Choroid plexus epithelial cell (primary cell): ENCODE measurements around the gene CFAP92.

Source experiments
- DNase-seq: peaks from one replicate; pipeline ENCODE4 v3.0.0-alpha.2; 2010; ENCODE audit warnings: low read depth
- H3K4me3 ChIP-seq: 2 replicates; pipeline ENCODE4 v1.5.1; 2011; ENCODE audit warnings: low read depth, mild to moderate bottlenecking, control low read depth, low read length, moderate library complexity
- CTCF ChIP-seq: conservative IDR thresholded peaks from 2 replicates; pipeline ENCODE4 v1.5.1; 2011; ENCODE audit warnings: low read depth, mild to moderate bottlenecking, control low read depth, inconsistent platforms, low read length, moderate library complexity

The CFAP92 gene

GRCh38 chr3:128878556-128879124, 115.2 kb downstream of the CFAP92 start:
- DNase-seq, result peak; percentile 73
- TF ChIP-seq CTCF, result no peak
- H3K4me3 ChIP-seq, result peak overlapping the region; percentile 98

GRCh38 chr3:128878011-128878457, 115.8 kb downstream of the CFAP92 start:
- no peak for DNase-seq
- TF ChIP-seq CTCF, result no peak
- H3K4me3 ChIP-seq, result peak overlapping the region; percentile 98

GRCh38 chr3:128875556-128876120, 118.2 kb downstream of the CFAP92 start:
- peak; percentile 65 for TF ChIP-seq CTCF
- H3K4me3 ChIP-seq, result no peak overlapping the region
- DNase-seq, result peak; percentile 30

GRCh38 chr3:128874481-128875180, 119.2 kb downstream of the CFAP92 start:
- no peak overlapping the region for H3K4me3 ChIP-seq
- TF ChIP-seq CTCF, result no peak
- no peak for DNase-seq

- H3K4me3 ChIP-seq, result no peak overlapping the region
- DNase-seq, result no peak
- TF ChIP-seq CTCF, result no peak
Observed at GRCh38 chr3:128873244-128874022, 120.4 kb downstream of the CFAP92 start.

GRCh38 chr3:128872744-128873143, 121.1 kb downstream of the CFAP92 start:
- no peak for DNase-seq
- H3K4me3 ChIP-seq, result no peak overlapping the region
- TF ChIP-seq CTCF, result no peak
